Esophagus muscularis mucosa (tissue), 4 donors: ENCODE results near the gene DMAC2L.

Experiments used
- CTCF ChIP-seq, 3 experiments: fragments of 200-600 bp in 2 of 3; fragments of 450-650 bp in 1 of 3; sonication (generic) in 2 of 3; IDR thresholded peaks; one replicate each; pipeline ENCODE4 v1.5.1; 2017 to 2019; ENCODE audit warnings: antibody characterized with exemption in 3 of 3, mild to moderate bottlenecking in 2 of 3, moderate library complexity in 1 of 3
- EP300 ChIP-seq: sonication (generic); formaldehyde crosslinking; IDR thresholded peaks from one replicate; pipeline ENCODE4 v1.6.1; 2017; ENCODE audit warnings: antibody characterized with exemption
- POLR2A ChIP-seq: fragments of 450-650 bp; IDR thresholded peaks from one replicate; pipeline ENCODE4 v1.6.1; 2017; ENCODE audit warnings: antibody characterized with exemption, moderate library complexity, mild to moderate bottlenecking, low read depth

DNA sequence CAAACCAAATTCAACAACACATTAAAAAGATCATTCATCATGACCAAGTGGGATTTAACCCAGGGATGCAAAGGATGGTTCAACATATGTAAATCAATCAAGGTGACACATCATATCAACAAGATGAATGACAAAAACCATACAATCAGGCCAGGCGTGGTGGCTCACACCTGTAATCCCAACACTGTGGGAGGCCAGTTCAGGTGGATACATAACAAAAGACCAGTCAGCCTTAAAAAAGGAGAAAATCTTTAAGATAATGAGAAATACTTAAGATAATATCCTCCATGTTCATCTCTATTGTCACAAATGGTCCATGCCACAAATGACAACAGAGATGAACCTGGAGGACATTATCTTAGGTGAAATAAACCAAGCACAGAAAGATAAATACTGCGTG is 12.5 kb upstream of the DMAC2L start:
- TF ChIP-seq POLR2A (no peak), CTCF (IDR thresholded peaks at IDR 0.05) (no peak), EP300 (no peak)
